HEK293 (cell line): ENCODE data around the gene DMBX1.

ENCODE experiments used
- CTCF ChIA-PET: fragments of 350-600 bp; formaldehyde crosslinking; extraction: SDS; loops from one replicate; lab custom pipeline; 2021; ENCODE audit warnings: antibody characterized with exemption; lab: Yijun Ruan, JAX
- POLR2A ChIA-PET: fragments of 300-600 bp; formaldehyde crosslinking; extraction: SDS; loops from one replicate; lab custom pipeline; 2020; ENCODE audit warnings: antibody characterized with exemption, inconsistent platforms; lab: Yijun Ruan, JAX
- H3K27ac ChIP-seq: fragments of 200-500 bp; sonication (Bioruptor generic); 2 replicates; pipeline ENCODE4 v1.5.1; 2014; ENCODE audit warnings: low read depth, low read length, control low read depth, inconsistent platforms; ENCODE audit errors: extremely low read depth
- H3K36me3 ChIP-seq, 2 experiments: fragments of 200-500 bp in 1 of 2; sonication (Bioruptor generic) in 1 of 2; 1 replicate in 1 of 2; 2 replicates in 1 of 2; pipeline ENCODE4 v1.5.1; 2014 to 2017; ENCODE audit warnings: inconsistent platforms in 2 of 2, low read length in 2 of 2; ENCODE audit not compliant: control insufficient read depth in 2 of 2, insufficient read depth in 1 of 2
- H3K4me1 ChIP-seq: fragments of 200-500 bp; sonication (Bioruptor generic); 2 replicates; pipeline ENCODE4 v1.5.1; 2014; ENCODE audit warnings: mild to moderate bottlenecking, low read length, inconsistent platforms; ENCODE audit not compliant: control insufficient read depth, insufficient read depth
- H3K4me3 ChIP-seq: 2 replicates; pipeline ENCODE4 v1.5.1; 2011; ENCODE audit warnings: low read depth, mild to moderate bottlenecking, control low read depth, low read length, moderate library complexity
- H3K9me3 ChIP-seq: fragments of 200-500 bp; sonication (Bioruptor generic); 2 replicates; pipeline ENCODE4 v1.5.1; 2014; ENCODE audit warnings: low read depth, low read length, inconsistent platforms; ENCODE audit not compliant: control insufficient read depth, insufficient read depth
- GLI2 ChIP-seq: fragments of 450-650 bp; formaldehyde crosslinking; IDR thresholded peaks from 2 replicates; pipeline ENCODE4; 2017; ENCODE audit warnings: missing biosample characterization, missing genetic modification characterization, low read depth, borderline replicate concordance
- HOXC10 ChIP-seq: sonication (generic); formaldehyde crosslinking; IDR thresholded peaks from 2 replicates; pipeline ENCODE4 v1.8.1; 2023; ENCODE audit warnings: mild to moderate bottlenecking, missing genetic modification reagents
- IKZF3 ChIP-seq: fragments of 450-650 bp; IDR thresholded peaks from 2 replicates; pipeline ENCODE4 v1.5.0; 2018; ENCODE audit warnings: missing biosample characterization, mild to moderate bottlenecking, missing genetic modification characterization, moderate library complexity
- INSM2 ChIP-seq: fragments of 450-650 bp; formaldehyde crosslinking; IDR thresholded peaks from 2 replicates; pipeline ENCODE4 v1.5.1; 2016; ENCODE audit warnings: missing biosample characterization, missing genetic modification characterization
- PATZ1 ChIP-seq: fragments of 450-650 bp; formaldehyde crosslinking; IDR thresholded peaks from 2 replicates; pipeline ENCODE4 v1.5.1; 2016; ENCODE audit warnings: missing biosample characterization, missing genetic modification characterization
- REPIN1 ChIP-seq: fragments of 450-650 bp; formaldehyde crosslinking; IDR thresholded peaks from 2 replicates; pipeline ENCODE4 v1.5.1; 2017; ENCODE audit warnings: missing biosample characterization, missing genetic modification characterization, low read depth
- SP2 ChIP-seq: fragments of 450-650 bp; formaldehyde crosslinking; IDR thresholded peaks from 2 replicates; pipeline ENCODE4 v1.5.1; 2016; ENCODE audit warnings: missing biosample characterization, missing genetic modification characterization
- WT1 ChIP-seq: fragments of 450-650 bp; formaldehyde crosslinking; IDR thresholded peaks from 2 replicates; pipeline ENCODE4 v1.5.1; 2016; ENCODE audit warnings: missing biosample characterization, missing genetic modification characterization
- ZBTB17 ChIP-seq: fragments of 450-650 bp; formaldehyde crosslinking; IDR thresholded peaks from 2 replicates; pipeline ENCODE4 v1.5.1; 2016; ENCODE audit warnings: missing biosample characterization, missing genetic modification characterization
- ZFP3 ChIP-seq: fragments of 450-650 bp; formaldehyde crosslinking; IDR thresholded peaks from 2 replicates; pipeline ENCODE4 v1.5.1; 2016; ENCODE audit warnings: low read depth, missing biosample characterization, missing genetic modification characterization
- ZFP41 ChIP-seq: fragments of 450-650 bp; formaldehyde crosslinking; IDR thresholded peaks from 2 replicates; pipeline ENCODE4 v1.5.1; 2016; ENCODE audit warnings: missing biosample characterization, missing genetic modification characterization, borderline replicate concordance
- ZNF10 ChIP-seq: fragments of 450-650 bp; formaldehyde crosslinking; IDR thresholded peaks from 2 replicates; pipeline ENCODE4 v1.5.1; 2017; ENCODE audit warnings: missing biosample characterization, missing genetic modification characterization
- ZNF132 ChIP-seq: fragments of 450-650 bp; formaldehyde crosslinking; IDR thresholded peaks from 2 replicates; pipeline ENCODE4 v1.5.1; 2017; ENCODE audit warnings: missing biosample characterization, missing genetic modification characterization, borderline replicate concordance
- ZNF2 ChIP-seq: fragments of 450-650 bp; formaldehyde crosslinking; IDR thresholded peaks from 2 replicates; pipeline ENCODE4 v1.5.1; 2016; ENCODE audit warnings: missing biosample characterization, missing genetic modification characterization
- ZNF366 ChIP-seq: fragments of 450-650 bp; formaldehyde crosslinking; conservative IDR thresholded peaks from 2 replicates; pipeline ENCODE4 v1.5.1; 2016; ENCODE audit warnings: missing biosample characterization, missing genetic modification characterization
- ZNF423 ChIP-seq: fragments of 450-650 bp; formaldehyde crosslinking; IDR thresholded peaks from 2 replicates; pipeline ENCODE4 v1.5.1; 2016; ENCODE audit warnings: missing biosample characterization, missing genetic modification characterization
- ZNF449 ChIP-seq: fragments of 450-650 bp; formaldehyde crosslinking; IDR thresholded peaks from 2 replicates; pipeline ENCODE4 v1.5.1; 2017; ENCODE audit warnings: missing biosample characterization, mild to moderate bottlenecking, missing genetic modification characterization, moderate library complexity
- ZNF514 ChIP-seq: fragments of 450-650 bp; formaldehyde crosslinking; IDR thresholded peaks from 2 replicates; pipeline ENCODE4 v1.5.1; 2016; ENCODE audit warnings: missing biosample characterization, missing genetic modification characterization
- ZNF555 ChIP-seq: fragments of 450-650 bp; formaldehyde crosslinking; conservative IDR thresholded peaks from 2 replicates; pipeline ENCODE4 v1.5.1; 2017; ENCODE audit warnings: missing biosample characterization, mild to moderate bottlenecking, missing genetic modification characterization, inconsistent platforms
- ZNF560 ChIP-seq: fragments of 450-650 bp; formaldehyde crosslinking; IDR thresholded peaks from 2 replicates; pipeline ENCODE4 v1.5.1; 2017; ENCODE audit warnings: missing biosample characterization, missing genetic modification characterization, borderline replicate concordance
- ZNF639 ChIP-seq: fragments of 450-650 bp; formaldehyde crosslinking; IDR thresholded peaks from 2 replicates; pipeline ENCODE4 v1.5.1; 2016; ENCODE audit warnings: missing biosample characterization, missing genetic modification characterization
- ZNF654 ChIP-seq: fragments of 450-650 bp; formaldehyde crosslinking; IDR thresholded peaks from 2 replicates; pipeline ENCODE4 v1.5.1; 2016; ENCODE audit warnings: low read depth, missing biosample characterization, missing genetic modification characterization
- ZNF660 ChIP-seq: fragments of 450-650 bp; IDR thresholded peaks from 2 replicates; pipeline ENCODE4 v1.5.1; 2018; ENCODE audit warnings: missing biosample characterization, mild to moderate bottlenecking, missing genetic modification characterization
- ZNF792 ChIP-seq: fragments of 450-650 bp; formaldehyde crosslinking; IDR thresholded peaks from 2 replicates; pipeline ENCODE4 v1.5.1; 2016; ENCODE audit warnings: missing biosample characterization, missing genetic modification characterization

Gene DMBX1

GRCh38 chr1:46527474-46528296 is 38.0 kb downstream of the DMBX1 start (continued):
- TF ChIP-seq ZNF2 (tag by site-specific recombination) (peak; percentile 81), IKZF3 (tag by site-specific recombination) (no peak), ZNF654 (tag by site-specific recombination) (peak; percentile 89), ZNF449 (tag by site-specific recombination) (peak; percentile 95), ZNF514 (no peak), ZNF660 (tag by site-specific recombination) (peak; percentile 77), ZNF792 (tag by site-specific recombination) (no peak), PATZ1 (tag by site-specific recombination) (0 out of 2 replicates have a peak, but pooled peaks have one; percentile 30)

GRCh38 chr1:46528297-46528955 is 38.8 kb downstream of the DMBX1 start:
- no peak overlapping the region for H3K4me3 ChIP-seq
- no peaks in the 10 kb centered on the region for H3K4me1 ChIP-seq
- CTCF ChIA-PET: interaction anchor here (0.6 to 15.0 kb wide), 26 partner anchors 9 to 200 kb away, joined by 3 to 418 read pairs (median 6); partner anchors contain the start of gene DMBX1
- POLR2A ChIA-PET: no interaction called here
- H3K9me3 ChIP-seq: no peaks in the 10 kb centered on the region
- no peak overlapping the region for H3K27ac ChIP-seq
- no peaks in the 10 kb centered on the region for H3K36me3 ChIP-seq
- TF ChIP-seq ZBTB17 (tag by site-specific recombination) (peak; percentile 31; the same call in 1 of the 2 replicates), ZNF639 (tag by site-specific recombination) (no peak), ZNF10 (tag by site-specific recombination) (0 out of 2 replicates have a peak, but pooled peaks have one; percentile 7)

GRCh38 chr1:46529031-46529630 is 39.5 kb downstream of the DMBX1 start:
- no peaks in the 10 kb centered on the region for H3K36me3 ChIP-seq
- POLR2A ChIA-PET: no interaction called here
- TF ChIP-seq SP2 (tag by site-specific recombination) (no peak), ZNF560 (tag by site-specific recombination) (no peak), WT1 (tag by site-specific recombination) (no peak), ZNF423 (tag by site-specific recombination) (no peak), ZNF366 (tag by site-specific recombination) (no peak), ZNF555 (tag by site-specific recombination) (no peak), GLI2 (tag by site-specific recombination) (no peak), ZNF10 (tag by site-specific recombination) (no peak), REPIN1 (tag by site-specific recombination) (no peak), ZNF132 (tag by site-specific recombination) (no peak), INSM2 (tag by site-specific recombination) (no peak), HOXC10 (no peak), ZFP41 (tag by site-specific recombination) (no peak), ZFP3 (tag by site-specific recombination) (no peak)

More at GRCh38 chr1:46529031-46529630, 39.5 kb downstream of the DMBX1 start:
- Histone ChIP-seq H3K4me1 (no peaks in the 10 kb centered on the region), H3K9me3 (no peaks in the 10 kb centered on the region), H3K4me3 (no peak overlapping the region), H3K27ac (no peak overlapping the region)
- CTCF ChIA-PET: interaction anchor here (0.6 to 15.0 kb wide), 27 partner anchors 8 to 199 kb away, joined by 3 to 418 read pairs (median 5); partner anchors contain the start of gene DMBX1
